ENCODE measurements around the gene PGAM5. TPM values are rescaled to one million over a fixed set of nuclear protein-coding genes. Genes with fewer than 3 reads are reported as not detected.

The PGAM5 gene
- total RNA-seq, 1 donor from 2014 or later, result 33.7 TPM

DNA sequence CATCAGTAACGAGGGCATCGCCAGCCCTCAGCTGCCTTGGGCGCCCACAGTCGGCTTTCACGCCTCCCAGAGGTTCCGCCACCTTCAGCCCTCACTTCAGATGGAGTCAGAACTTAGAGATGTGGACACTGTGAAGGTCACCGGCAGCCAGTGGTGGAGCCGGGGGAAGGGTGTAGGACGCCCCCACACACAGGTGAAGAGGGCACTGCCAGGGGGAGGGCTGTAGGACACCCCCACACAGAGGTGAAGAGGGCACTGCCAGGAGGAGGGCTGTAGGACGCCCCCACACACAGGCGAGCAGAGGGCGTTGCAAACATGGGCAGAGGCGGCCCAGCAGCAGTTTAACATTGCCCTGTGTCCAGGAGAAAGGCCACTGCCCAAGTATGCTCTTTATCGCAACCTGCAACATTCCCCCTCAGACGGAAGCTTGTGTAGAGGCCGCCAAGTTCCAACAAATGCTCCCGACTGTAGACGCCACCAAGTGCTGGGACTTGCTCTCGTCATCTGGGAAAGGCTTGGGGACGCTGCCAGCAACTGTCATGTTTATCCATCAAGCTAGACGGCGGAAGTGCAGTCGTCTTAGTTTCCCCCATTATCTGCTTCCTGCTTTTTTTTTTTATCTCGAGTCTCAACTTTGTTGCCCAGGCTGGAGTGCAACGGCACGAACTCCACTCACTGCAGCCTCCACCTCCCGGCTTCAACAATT, 55.9 kb downstream of the PGAM5 start:
- intact Hi-C loops (cut with micrococcal nuclease), result no loop called here
- DNase-seq (peak; percentile 81), ATAC-seq (peak; percentile 29)

DNA sequence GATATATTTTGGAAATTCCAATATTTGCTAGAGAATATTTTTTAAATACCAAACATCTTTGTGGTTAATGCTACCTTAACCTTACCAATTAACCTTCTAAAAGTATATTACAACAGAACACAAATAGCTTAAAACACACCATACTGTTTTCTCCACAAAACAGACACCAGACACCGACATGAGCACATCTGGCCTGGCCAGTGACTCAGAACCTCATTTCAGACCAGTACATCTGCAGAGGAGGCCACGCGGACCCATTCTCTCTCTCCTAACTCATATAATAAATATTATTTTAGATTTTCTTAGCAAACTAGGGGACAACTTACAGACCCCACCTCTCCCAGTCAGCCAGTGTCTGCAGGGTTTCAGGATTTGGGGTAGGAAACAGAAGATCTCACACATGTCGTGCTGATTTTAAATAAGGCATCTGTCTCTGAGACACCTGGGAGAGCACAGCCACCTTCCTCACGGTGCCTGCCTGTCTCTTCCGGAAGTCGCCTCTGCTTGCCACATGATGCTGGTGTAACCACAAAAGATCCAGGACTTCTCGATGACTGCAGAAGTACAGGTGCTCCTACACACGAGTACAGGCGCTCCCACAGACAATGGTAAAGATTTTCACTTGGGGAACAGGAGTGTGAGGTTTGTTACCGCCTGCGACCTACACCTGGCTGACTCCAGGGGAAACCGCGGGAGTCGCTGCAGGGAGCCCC, 60.6 kb downstream of the PGAM5 start:
- intact Hi-C loops (cut with micrococcal nuclease), result no loop called here
- DNase-seq (no peak), ATAC-seq (no peak)

Other genes with a start within 250 kb of the PGAM5 start
- gene FBRSL1, start 220.7 kb upstream of the PGAM5 start, total RNA-seq, result 68.0 TPM
- gene LRCOL1, start 100.3 kb upstream of the PGAM5 start, total RNA-seq, result not detected
- gene P2RX2, start 92.1 kb upstream of the PGAM5 start, total RNA-seq, result not detected
- 13.0 TPM for gene POLE, start 23.5 kb upstream of the PGAM5 start, total RNA-seq
- gene PXMP2, start 23.3 kb upstream of the PGAM5 start, total RNA-seq, result 75.1 TPM
- 26.1 TPM for gene ANKLE2, start 51.0 kb downstream of the PGAM5 start, total RNA-seq
- gene GOLGA3, start 118.0 kb downstream of the PGAM5 start, total RNA-seq, result 26.3 TPM
- 15.1 TPM for gene CHFR, start 176.8 kb downstream of the PGAM5 start, total RNA-seq
- gene ZNF605, start 245.5 kb downstream of the PGAM5 start, total RNA-seq, result 13.9 TPM

Measured in left ventricle myocardium superior (tissue), 1 donor.